ENCODE data around the gene TMPRSS9.
"Not testable (repeated sequence)": the region's sequence is repeated elsewhere in the genome, so short reads cannot be mapped to it uniquely, and the experiment has no call there.

Gene TMPRSS9

GRCh38 chr19:2342656-2343288 lies 17.3 kb upstream of the TMPRSS9 start:
- DNase-seq (ENCODE audit: low read depth): no peak

DNA sequence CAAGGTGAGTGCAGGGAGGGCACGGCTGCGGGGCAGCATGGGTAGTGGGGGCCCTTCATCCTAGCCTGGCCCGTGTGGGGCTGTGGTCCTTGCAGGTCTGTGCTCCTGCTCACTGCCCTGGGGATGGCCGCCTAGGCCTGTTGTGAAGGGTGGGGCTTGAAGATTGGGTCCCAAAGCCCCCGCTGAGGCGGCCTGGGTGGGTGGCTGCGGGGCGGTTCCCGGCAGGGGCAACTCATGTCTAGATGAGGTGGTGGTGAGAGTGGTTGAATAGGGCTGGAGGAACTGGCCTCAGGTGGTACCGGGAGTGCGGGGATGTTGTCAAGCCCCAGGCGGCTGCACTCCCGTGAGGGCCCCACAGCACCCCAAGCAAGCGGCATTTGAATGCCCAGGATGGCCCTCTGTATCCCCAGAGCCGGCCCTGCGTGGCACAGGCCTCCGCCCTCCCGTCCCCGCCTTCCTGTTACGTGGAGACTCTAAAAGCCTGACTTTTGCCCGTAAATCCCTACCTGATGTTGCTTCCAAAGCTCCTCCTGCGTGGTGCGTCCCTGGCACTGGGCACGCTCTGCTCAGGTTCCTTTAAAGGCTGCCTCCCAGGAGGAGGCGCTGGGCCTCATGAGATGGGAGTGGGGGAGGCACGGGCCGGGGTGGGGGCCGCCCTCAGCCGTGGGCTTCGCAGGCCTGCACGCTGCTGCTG lies 16.6 kb upstream of the TMPRSS9 start:
- DNase-seq (ENCODE audit: low read depth): no peak

DNA sequence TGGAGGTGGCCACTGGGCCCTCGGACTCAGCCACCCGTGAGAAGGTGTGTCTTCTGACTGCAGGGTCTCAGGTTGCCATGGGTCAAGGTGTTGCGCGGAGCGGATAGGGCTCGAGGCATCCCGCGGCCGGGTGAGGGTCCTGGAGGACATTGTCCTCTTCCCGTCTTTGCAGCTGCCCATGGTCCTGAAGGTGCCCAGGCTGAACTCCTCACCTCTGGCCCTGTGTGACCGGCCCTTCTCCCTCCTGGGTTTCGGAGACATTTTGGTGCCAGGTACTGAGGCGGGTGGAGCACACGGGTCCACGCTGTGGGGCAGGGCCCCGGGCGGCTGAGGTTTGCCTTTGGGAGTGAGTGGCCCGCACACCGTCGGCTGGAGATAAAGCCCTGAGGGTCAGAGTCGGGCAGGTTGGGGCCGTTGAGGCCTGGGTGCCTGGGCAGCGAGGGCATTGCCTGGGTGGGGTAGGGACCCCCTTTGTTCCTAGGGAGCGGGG lies 15.6 kb upstream of the TMPRSS9 start:
- no peak for DNase-seq (ENCODE audit: low read depth)

GRCh38 chr19:2345076-2345475 lies 15.0 kb upstream of the TMPRSS9 start:
- no peak for DNase-seq (ENCODE audit: low read depth)

- peak; percentile 16 for DNase-seq (ENCODE audit: low read depth)
Measured at GRCh38 chr19:2345794-2346663, 14.0 kb upstream of the TMPRSS9 start.

DNA sequence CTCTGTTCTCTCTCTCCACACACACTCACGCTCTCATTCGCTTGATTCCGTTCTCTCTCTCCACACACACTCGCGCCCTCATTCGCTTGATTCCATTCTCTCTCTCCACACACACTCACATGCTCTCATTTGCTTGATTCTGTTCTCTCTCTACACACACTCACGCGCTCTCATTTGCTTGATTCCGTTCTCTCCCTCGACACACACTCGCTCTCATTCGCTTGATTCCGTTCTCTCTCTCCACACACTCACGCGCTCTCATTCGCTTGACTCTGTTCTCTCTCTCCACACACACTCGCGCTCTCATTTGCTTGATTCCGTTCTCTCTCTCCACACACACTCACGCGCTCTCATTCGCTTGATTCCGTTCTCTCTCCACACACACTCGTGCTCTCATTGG lies 10.2 kb upstream of the TMPRSS9 start:
- not testable (repeated sequence) for DNase-seq (ENCODE audit: low read depth)

DNA sequence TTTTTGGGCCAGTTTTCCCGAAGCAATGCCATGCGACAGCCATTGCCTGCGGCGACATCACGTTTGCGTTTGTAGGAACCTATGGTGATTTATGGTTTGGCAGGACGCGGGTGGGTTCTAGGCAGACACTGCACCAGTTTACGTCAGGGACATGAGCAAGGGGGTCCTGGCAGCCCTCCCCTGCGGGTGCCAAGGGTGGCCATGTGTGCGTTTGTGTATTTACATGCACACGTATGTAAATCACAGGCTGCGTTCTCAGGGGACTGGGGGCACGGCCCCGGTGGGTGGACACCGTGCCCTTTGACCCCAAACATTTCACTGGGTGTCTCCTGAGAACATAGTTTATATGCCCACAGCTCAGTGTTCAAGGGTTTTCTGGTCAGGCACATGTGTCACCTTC lies 9.4 kb upstream of the TMPRSS9 start:
- no peak for DNase-seq (ENCODE audit: low read depth)

DNA sequence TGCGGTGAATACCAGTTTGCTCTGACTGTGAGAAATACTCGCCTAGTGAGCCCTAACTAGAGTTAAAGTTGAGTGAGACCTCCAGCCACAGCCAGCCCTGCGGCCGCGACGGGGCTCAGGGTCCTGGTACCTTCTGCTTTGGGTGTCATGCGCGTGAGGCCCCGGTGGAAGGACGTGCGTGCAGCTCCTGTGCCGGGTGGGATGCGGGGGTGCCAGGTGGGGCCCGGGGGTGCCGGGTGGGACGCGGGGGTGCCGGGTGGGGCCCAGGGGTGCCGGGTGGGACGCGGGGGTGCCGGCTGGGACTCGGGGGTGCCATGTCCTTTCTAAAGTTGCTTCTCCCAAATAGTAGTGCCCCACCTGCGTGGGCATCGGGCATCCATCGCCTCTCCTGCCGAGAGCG lies 8.5 kb upstream of the TMPRSS9 start:
- DNase-seq (ENCODE audit: low read depth): no peak

GRCh38 chr19:2352121-2352520 lies 7.9 kb upstream of the TMPRSS9 start:
- DNase-seq (ENCODE audit: low read depth): no peak

- no peak for DNase-seq (ENCODE audit: low read depth)
Measured at GRCh38 chr19:2353159-2353886, 6.7 kb upstream of the TMPRSS9 start.

DNA sequence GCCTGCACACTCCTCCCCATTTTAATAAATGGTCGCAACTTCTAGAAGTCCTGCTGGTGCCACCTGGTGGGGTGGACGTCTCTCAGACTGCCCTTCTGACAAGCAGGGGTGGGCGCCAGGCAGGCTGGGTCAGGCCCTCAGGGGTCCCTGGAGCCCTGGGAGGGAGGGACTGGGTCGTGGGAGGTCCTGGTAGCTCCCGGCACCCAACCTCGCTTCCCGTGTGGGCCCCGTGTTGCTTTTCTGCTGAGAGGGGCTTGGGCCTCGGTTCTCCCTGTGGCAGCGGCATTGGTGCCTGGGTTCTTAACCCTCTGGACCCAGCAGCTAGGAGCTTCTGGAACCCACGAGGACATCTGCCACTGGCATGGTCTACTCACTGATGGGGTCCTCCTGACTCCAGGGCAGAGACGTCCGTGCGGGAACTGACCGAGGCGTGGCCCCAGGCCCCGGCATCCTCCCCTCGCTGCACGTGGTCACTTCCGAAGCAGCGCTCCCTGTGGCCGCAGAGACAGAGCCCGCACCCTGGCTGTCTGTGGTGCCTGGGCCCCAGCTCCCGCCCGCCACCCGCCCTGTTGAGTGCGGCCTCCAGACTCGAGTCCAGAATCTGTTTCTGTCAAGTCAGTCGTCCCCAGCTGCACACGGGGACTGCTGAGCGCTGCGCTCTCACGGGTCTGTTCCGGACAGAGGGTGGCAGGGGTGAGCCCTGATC lies 6.0 kb upstream of the TMPRSS9 start:
- DNase-seq (ENCODE audit: low read depth): no peak

GRCh38 chr19:2354670-2355069 lies 5.4 kb upstream of the TMPRSS9 start:
- DNase-seq (ENCODE audit: low read depth): no peak

DNA sequence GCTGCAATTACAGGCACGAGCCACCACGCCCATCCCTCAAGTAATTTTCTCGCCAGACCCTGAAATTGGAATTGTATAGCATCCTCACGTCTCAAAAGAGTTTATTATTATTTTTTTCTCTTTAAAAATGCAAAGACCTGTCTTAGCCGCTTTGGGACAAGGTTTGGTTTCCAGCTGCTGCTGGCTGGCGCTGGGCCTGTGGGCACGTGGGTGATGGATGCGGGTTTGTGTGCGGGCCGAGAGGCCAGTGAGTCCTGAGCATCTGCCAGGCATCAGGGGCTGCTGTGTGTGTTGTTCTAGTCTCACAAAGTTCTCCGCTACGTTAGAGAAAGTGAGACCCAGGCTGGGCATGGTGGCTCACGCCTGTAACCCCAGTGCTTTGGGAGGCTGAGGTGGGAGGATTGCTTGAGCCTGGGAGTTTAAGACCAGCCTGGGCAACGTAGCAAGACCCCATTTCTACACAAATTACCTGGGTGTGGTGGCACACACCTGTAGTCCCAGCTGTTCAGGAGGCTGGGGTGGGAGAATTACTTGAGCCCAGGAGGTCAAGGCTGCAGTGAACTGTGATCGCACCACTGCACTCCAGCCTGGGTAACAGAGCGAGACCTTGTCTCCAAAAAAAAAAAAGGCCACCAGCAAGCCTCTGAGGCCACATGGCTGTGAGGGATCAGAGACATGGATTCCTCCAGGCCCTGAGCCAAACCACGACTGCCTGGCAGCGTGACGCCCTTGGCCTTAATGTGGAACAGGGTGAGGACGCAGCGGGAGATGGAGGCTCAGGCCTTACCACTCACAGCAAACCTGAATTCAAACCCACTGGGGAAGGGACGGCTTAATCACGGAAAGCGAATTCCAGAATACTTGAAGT lies 4.7 kb upstream of the TMPRSS9 start:
- peak; percentile 64 for DNase-seq (ENCODE audit: low read depth)

GRCh38 chr19:2356036-2356646 lies 3.9 kb upstream of the TMPRSS9 start:
- DNase-seq (ENCODE audit: low read depth): no peak

DNA sequence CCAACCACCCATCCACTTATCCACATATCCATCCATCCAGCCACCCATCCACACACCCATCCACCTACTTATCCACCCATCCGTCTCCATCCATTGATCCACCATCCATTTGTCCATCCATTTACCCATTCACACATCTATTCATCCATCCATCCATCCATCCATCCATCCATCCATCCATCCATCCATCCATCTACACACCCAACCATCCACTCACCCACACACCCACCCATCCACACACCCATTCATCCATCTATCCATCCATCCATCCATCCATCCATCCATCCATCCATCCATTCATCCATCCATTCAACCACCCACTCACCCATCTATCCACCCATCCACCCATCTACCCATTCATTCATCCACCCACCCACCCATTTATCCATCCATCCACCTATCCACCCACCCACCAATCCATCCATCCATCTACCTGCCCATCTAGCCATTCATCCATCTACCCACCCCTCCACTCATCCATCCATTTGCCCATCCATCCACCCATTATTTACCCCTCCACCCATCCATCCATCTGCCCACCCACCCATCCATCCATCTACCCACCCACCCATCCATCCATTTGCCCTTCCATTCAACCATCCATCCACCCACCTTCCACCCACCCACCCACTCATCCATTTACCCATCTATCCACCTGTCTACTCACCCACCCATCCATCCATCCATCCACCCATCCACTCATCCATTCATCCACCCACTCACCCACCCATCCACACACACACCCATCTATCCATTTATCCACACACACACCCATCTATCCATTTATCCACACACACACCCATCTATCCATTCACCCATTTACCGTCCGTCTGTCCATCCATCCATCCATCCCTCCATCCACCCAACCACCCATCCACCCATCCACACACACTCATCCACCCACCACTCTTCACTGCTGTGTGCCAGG lies 2.5 kb upstream of the TMPRSS9 start:
- DNase-seq (ENCODE audit: low read depth): no peak

DNA sequence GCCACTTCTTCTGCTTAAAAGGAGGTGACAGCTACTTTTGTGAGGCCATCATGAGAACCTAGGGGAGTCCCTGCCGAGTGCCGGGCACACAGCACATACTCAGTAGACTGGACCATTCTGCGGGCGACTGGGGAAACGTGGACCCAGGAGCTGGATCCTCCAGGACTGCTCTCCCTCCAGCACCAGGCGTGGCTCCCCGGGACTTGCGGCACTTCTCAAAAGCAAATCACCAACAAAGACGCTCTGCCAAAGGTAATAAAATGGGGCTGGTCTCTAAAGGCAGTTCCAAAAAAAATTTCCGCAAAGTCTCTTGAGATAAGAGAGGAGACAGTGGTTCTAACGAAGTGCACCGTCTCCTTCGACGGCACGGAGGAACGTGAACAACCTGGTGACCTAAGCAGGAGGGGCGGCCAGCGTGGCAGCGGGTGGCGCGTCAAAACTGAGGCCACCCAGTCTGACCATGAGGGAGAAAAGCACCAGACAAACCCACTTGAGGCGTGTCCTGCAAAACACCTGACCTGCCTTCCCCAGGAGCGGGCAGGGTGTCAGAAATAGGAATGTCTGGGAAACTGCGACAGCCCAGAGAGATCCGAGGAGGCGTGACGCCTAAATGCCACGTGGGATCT lies 1.4 kb upstream of the TMPRSS9 start:
- DNase-seq (ENCODE audit: low read depth): no peak

DNA sequence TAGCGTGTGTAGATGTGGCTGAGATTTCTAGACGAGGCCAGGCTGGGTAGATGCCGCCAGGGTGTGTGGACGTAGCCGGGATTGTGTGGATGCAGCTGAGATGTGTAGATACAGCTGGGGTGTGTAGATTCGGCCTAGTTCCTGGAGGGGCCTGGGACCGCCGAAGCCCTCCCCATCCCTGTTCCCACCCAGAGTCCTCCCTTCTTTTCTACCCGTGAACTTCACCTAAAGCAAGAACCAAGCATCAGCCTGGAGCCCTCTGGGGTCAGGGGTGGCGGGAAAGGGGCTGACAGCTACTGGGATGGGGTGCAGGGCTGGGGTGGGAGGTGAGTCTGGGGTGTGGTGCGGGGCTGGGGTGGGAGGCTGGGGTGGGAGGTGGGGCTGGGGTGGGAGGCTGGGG lies 768 bp downstream of the TMPRSS9 start:
- no peak for DNase-seq (ENCODE audit: low read depth)

DNA sequence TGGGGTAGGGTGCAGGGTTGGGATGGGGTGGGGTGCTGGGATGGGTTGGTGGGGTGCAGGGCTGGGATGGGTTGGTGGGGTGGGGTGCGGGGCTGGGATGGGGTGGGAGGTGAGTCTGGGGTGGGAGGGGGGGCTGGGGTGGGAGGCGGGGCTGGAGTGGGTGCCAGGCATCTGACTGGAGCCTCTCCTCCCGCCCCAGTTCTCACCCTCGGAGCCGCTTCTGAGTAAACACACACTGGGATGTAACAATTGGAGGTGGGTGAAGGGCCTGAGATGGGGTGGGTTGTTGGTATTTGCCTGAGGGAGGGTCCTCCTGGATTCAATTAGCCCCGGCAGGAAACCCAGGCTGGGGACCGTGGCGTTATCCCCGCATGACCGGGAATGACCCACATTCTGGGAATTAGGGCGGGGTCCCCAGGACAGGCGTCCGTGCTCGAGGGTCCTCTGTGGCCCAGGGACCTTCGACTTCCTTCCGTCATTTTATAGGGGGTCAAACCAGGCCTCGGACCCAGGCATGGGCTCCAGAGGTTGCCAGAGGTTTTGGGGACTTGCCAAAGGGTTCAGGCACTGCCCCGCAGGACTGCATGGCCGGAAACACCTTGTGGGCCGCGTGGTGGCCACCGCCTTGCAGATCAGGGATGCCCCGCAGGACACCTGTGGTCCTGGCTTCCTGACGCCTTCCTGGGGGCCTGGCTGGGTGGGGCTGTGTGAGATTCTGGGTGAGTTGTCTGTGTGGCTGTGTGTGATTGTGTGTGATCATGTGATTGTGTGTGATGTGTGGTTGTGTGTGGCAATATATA lies 1.4 kb downstream of the TMPRSS9 start:
- no peak for DNase-seq (ENCODE audit: low read depth)
